ENCODE results near the gene ELMOD3.

DNA sequence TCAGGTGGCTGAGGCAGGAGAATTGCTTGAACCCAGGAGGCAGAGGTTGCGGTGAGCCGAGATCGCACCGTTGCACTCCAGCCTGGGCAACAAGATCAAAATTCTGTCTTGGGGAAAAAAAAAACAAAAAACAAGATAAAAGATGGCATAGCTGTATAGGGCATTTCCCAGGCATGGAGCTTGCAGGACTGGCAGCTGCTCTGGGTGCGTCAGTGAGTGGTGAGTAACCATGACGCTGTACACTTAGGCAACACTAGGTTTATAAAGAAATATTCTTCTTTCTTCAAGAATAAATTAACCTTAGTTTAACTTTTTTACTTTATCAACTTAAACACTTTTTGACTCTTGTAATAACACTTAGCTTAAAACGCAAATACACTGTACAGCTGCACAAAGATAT is 42.2 kb upstream of the ELMOD3 start:
- no peak for TF ChIP-seq ETV6 (IDR thresholded peaks at IDR 0.05; ENCODE audit: borderline replicate concordance in 1 of 2, low read depth in 2 of 2, low read length in 1 of 2)
- TF ChIP-seq ETV6 (CRISPR knock-in tag; IDR thresholded peaks at IDR 0.05; ENCODE audit: borderline replicate concordance), result no peak
- no peak for TF ChIP-seq EZH2 (IDR thresholded peaks at IDR 0.05; ENCODE audit: borderline replicate concordance, low read depth, low read length)
- TF ChIP-seq, protein P1, sequence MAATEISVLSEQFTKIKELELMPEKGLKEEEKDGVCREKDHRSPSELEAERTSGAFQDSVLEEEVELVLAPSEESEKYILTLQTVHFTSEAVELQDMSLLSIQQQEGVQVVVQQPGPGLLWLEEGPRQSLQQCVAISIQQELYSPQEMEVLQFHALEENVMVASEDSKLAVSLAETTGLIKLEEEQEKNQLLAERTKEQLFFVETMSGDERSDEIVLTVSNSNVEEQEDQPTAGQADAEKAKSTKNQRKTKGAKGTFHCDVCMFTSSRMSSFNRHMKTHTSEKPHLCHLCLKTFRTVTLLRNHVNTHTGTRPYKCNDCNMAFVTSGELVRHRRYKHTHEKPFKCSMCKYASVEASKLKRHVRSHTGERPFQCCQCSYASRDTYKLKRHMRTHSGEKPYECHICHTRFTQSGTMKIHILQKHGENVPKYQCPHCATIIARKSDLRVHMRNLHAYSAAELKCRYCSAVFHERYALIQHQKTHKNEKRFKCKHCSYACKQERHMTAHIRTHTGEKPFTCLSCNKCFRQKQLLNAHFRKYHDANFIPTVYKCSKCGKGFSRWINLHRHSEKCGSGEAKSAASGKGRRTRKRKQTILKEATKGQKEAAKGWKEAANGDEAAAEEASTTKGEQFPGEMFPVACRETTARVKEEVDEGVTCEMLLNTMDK (IDR thresholded peaks at IDR 0.05; ENCODE audit: borderline replicate concordance, insufficient read depth, low read depth, low read length, poor library complexity, severe bottlenecking), result no peak
- no peak for TF ChIP-seq FOS (IDR thresholded peaks at IDR 0.05; ENCODE audit: extremely low read depth, insufficient read length)
- TF ChIP-seq POLR2A (conservative IDR thresholded peaks at IDR 0.05), result no peak
- no peak for TF ChIP-seq KAT7 (CRISPR knock-in tag; IDR thresholded peaks at IDR 0.05; ENCODE audit: borderline replicate concordance)
- TF ChIP-seq RAD21 (CRISPR knock-in tag; conservative IDR thresholded peaks at IDR 0.05 in 1 of 2, IDR thresholded peaks at IDR 0.05 in 1 of 2), result no peak
- TF ChIP-seq TEAD2 (tag; IDR thresholded peaks at IDR 0.05), result no peak
- TF ChIP-seq, protein P2, sequence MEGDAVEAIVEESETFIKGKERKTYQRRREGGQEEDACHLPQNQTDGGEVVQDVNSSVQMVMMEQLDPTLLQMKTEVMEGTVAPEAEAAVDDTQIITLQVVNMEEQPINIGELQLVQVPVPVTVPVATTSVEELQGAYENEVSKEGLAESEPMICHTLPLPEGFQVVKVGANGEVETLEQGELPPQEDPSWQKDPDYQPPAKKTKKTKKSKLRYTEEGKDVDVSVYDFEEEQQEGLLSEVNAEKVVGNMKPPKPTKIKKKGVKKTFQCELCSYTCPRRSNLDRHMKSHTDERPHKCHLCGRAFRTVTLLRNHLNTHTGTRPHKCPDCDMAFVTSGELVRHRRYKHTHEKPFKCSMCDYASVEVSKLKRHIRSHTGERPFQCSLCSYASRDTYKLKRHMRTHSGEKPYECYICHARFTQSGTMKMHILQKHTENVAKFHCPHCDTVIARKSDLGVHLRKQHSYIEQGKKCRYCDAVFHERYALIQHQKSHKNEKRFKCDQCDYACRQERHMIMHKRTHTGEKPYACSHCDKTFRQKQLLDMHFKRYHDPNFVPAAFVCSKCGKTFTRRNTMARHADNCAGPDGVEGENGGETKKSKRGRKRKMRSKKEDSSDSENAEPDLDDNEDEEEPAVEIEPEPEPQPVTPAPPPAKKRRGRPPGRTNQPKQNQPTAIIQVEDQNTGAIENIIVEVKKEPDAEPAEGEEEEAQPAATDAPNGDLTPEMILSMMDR (IDR thresholded peaks at IDR 0.05 in 2 of 3, conservative IDR thresholded peaks at IDR 0.05 in 1 of 3; ENCODE audit: insufficient read depth in 2 of 3, low read depth in 1 of 3, low read length in 3 of 3), result no peak
- TF ChIP-seq SP2 (IDR thresholded peaks at IDR 0.05; ENCODE audit: extremely low read depth, low read depth, low read length, poor library complexity, severe bottlenecking), result no peak

Data from K562 (cell line).